ENCODE results near the gene STAT4. TPM values are rescaled to one million over a fixed set of nuclear protein-coding genes. Genes with fewer than 3 reads are reported as not detected.

Gene STAT4
- total and polyA plus RNA-seq, 4 donors, result 0.85 to 7.9 (median 3.2) TPM

DNA sequence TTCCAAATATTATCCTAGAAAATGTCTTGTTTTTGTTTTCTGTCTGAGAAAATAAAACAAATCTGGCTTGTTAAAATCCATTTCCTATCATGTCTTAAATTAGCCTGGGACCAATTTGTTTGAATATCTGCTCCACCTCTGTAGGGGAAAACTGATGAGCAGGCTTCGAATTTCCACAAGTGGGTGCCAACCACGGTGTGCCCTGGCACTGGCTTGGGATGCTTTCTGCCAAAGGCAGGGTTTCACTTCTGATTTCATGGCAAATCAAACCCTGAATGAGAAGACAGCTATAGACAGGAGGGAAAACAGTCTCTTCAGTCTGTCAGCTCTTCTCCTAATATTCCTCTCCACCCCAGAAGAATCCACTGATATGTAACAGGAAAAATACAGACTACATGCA is 33.7 kb upstream of the STAT4 start:
- Histone ChIP-seq H3K36me3 (ENCODE audit: control insufficient read depth in 4 of 4, insufficient read depth in 3 of 4, low read depth in 1 of 4, low read length in 3 of 4) (no peaks in the 10 kb centered on the region), H3K27me3 (ENCODE audit: control insufficient read depth in 4 of 4, insufficient read depth in 4 of 4, low read length in 3 of 4) (no peaks in the 10 kb centered on the region), H3K9ac (ENCODE audit: low read depth in 1 of 2, low read length in 2 of 2) (no peak overlapping the region), H3K4me1 (ENCODE audit: control insufficient read depth in 4 of 4, insufficient read depth in 4 of 4, low read length in 3 of 4) (peaks cover 11 to 67% (median 35%) of the 10 kb centered on the region in 4 donors), H3K27ac (ENCODE audit: low read depth in 1 of 2, low read length in 2 of 2) (peak overlapping the region in 1 of 2 donors; percentile 48), H3K4me3 (ENCODE audit: low read depth in 1 of 3, low read length in 3 of 3) (no peak overlapping the region), H3K9me3 (ENCODE audit: control insufficient read depth in 4 of 4, low read length in 3 of 4) (no peaks in the 10 kb centered on the region)
- DNase-seq (ENCODE audit: low spot score), result no peak
- WGBS, result 36% methylated on average over 2 of the region's 2 CpGs
- no peak for TF ChIP-seq RXRA (IDR thresholded peaks at IDR 0.05)
- TF ChIP-seq, protein P1, sequence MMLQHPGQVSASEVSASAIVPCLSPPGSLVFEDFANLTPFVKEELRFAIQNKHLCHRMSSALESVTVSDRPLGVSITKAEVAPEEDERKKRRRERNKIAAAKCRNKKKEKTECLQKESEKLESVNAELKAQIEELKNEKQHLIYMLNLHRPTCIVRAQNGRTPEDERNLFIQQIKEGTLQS (IDR thresholded peaks at IDR 0.05), result no peak
- no peak for TF ChIP-seq FOXA1 (IDR thresholded peaks at IDR 0.05)
- TF ChIP-seq FOXA2 (IDR thresholded peaks at IDR 0.05), result no peak
- TF ChIP-seq JUND (IDR thresholded peaks at IDR 0.05), result no peak
- no peak for TF ChIP-seq REST (IDR thresholded peaks at IDR 0.05)
- no peak for TF ChIP-seq TAF1 (conservative IDR thresholded peaks at IDR 0.05)
- TF ChIP-seq YY1 (IDR thresholded peaks at IDR 0.05), result peak; percentile 49
- peak in 1 of 2 donors; percentile 5 for TF ChIP-seq RAD21 (IDR thresholded peaks at IDR 0.05)
- TF ChIP-seq EGR1 (IDR thresholded peaks at IDR 0.05; ENCODE audit: low read depth in 2 of 2), result no peak
- TF ChIP-seq, protein P2, sequence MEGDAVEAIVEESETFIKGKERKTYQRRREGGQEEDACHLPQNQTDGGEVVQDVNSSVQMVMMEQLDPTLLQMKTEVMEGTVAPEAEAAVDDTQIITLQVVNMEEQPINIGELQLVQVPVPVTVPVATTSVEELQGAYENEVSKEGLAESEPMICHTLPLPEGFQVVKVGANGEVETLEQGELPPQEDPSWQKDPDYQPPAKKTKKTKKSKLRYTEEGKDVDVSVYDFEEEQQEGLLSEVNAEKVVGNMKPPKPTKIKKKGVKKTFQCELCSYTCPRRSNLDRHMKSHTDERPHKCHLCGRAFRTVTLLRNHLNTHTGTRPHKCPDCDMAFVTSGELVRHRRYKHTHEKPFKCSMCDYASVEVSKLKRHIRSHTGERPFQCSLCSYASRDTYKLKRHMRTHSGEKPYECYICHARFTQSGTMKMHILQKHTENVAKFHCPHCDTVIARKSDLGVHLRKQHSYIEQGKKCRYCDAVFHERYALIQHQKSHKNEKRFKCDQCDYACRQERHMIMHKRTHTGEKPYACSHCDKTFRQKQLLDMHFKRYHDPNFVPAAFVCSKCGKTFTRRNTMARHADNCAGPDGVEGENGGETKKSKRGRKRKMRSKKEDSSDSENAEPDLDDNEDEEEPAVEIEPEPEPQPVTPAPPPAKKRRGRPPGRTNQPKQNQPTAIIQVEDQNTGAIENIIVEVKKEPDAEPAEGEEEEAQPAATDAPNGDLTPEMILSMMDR (IDR thresholded peaks at IDR 0.05; ENCODE audit: low read depth, low read length, missing input control), result no peak
- no peak for TF ChIP-seq HNF4G (IDR thresholded peaks at IDR 0.05)
- TF ChIP-seq, protein P3, sequence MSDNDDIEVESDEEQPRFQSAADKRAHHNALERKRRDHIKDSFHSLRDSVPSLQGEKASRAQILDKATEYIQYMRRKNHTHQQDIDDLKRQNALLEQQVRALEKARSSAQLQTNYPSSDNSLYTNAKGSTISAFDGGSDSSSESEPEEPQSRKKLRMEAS (IDR thresholded peaks at IDR 0.05), result peak; percentile 40
- no peak for TF ChIP-seq GABPA (IDR thresholded peaks at IDR 0.05 in 1 of 2, conservative IDR thresholded peaks at IDR 0.05 in 1 of 2)
- no peak for TF ChIP-seq SP1 (IDR thresholded peaks at IDR 0.05)
- TF ChIP-seq HNF4A (conservative IDR thresholded peaks at IDR 0.05), result peak in 1 of 2 donors; percentile 11
- no peak for TF ChIP-seq NR2F2 (IDR thresholded peaks at IDR 0.05)
- TF ChIP-seq, protein P4, sequence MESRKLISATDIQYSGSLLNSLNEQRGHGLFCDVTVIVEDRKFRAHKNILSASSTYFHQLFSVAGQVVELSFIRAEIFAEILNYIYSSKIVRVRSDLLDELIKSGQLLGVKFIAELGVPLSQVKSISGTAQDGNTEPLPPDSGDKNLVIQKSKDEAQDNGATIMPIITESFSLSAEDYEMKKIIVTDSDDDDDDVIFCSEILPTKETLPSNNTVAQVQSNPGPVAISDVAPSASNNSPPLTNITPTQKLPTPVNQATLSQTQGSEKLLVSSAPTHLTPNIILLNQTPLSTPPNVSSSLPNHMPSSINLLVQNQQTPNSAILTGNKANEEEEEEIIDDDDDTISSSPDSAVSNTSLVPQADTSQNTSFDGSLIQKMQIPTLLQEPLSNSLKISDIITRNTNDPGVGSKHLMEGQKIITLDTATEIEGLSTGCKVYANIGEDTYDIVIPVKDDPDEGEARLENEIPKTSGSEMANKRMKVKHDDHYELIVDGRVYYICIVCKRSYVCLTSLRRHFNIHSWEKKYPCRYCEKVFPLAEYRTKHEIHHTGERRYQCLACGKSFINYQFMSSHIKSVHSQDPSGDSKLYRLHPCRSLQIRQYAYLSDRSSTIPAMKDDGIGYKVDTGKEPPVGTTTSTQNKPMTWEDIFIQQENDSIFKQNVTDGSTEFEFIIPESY (IDR thresholded peaks at IDR 0.05), result no peak

All from liver (tissue), 9 donors.